Thyroid gland (tissue), 4 donors: ENCODE data around the gene SLC25A20. TPM values are rescaled to one million over a fixed set of nuclear protein-coding genes. Genes with fewer than 3 reads are reported as not detected.
"Not testable (repeated sequence)": the region's sequence is repeated elsewhere in the genome, so short reads cannot be mapped to it uniquely, and the experiment has no call there.

Experiments
- DNase-seq, 2 donors: peaks; one replicate each; pipeline ENCODE4 v3.0.0-alpha.2; 2019
- H3K27ac ChIP-seq, 3 donors: fragments of 200-600 bp; sonication (generic); 1 replicate in 2 of 3; 2 replicates in 1 of 3; pipeline ENCODE4 v1.5.1; 2016 to 2019; ENCODE audit warnings: mild to moderate bottlenecking in 1 of 3, moderate library complexity in 1 of 3
- H3K27me3 ChIP-seq: fragments of 200-600 bp; sonication (generic); one replicate; pipeline ENCODE4 v1.5.1; 2019
- H3K36me3 ChIP-seq, 2 donors: fragments of 200-600 bp; sonication (generic); one replicate each; pipeline ENCODE4 v1.5.1; 2016 to 2019
- H3K4me1 ChIP-seq, 2 donors: fragments of 200-600 bp; sonication (generic); one replicate each; pipeline ENCODE4 v1.5.1; 2017 to 2019
- H3K4me3 ChIP-seq, 3 donors: fragments of 200-600 bp; sonication (generic); replicated peaks in 1 of 3; 1 replicate in 2 of 3; 2 replicates in 1 of 3; pipeline ENCODE4 v1.5.1; 2016; ENCODE audit warnings: mild to moderate bottlenecking in 1 of 3
- H3K9me3 ChIP-seq: fragments of 200-600 bp; sonication (generic); one replicate; pipeline ENCODE4 v1.5.1; 2017
- CTCF ChIP-seq, 6 experiments: fragments of 200-600 bp in 3 of 6; fragments of 450-650 bp in 3 of 6; sonication (generic) in 3 of 6; IDR thresholded peaks; one replicate each; pipeline ENCODE4 v1.5.1; 2016 to 2019; ENCODE audit warnings: antibody characterized with exemption in 6 of 6, mild to moderate bottlenecking in 2 of 6, inconsistent platforms in 1 of 6, moderate library complexity in 1 of 6
- POLR2A ChIP-seq, 2 donors: fragments of 450-650 bp; IDR thresholded peaks; one replicate each; pipeline ENCODE4 v1.6.1; 2017; ENCODE audit warnings: antibody characterized with exemption in 2 of 2, mild to moderate bottlenecking in 2 of 2, moderate library complexity in 1 of 2
- WGBS, 2 donors: methylation state at CpG; one replicate each; pipeline ENCODE4 v1.1.5; 2017; 5-methylcytosine and 5-hydroxymethylcytosine counted together
- intact Hi-C: fragments of 100-400 bp; cut with DNase I; formaldehyde crosslinking; loops from one replicate; pipeline ENCODE4 v1.15.1; 2023
- total RNA-seq, 4 donors: library from RNA; depleted of rRNA; stranded (reverse); fragments of >200 nt; gene quantifications; one replicate each; pipeline ENCODE4 v1.2.3, GENCODE V29; 2016

Gene SLC25A20
- total RNA-seq, 4 donors from 2014 or later, result 17.6 to 48.0 (median 33.7) TPM

GRCh38 chr3:48919215-48920138, 20.8 kb upstream of the SLC25A20 start:
- H3K27me3 ChIP-seq, result no peaks in the 10 kb centered on the region
- H3K36me3 ChIP-seq, result peaks cover 0 to 8% of the 10 kb centered on the region in 2 donors
- H3K4me1 ChIP-seq, result peaks cover 13 to 14% of the 10 kb centered on the region in 2 donors
- peak overlapping the region; percentile 85 to 95 (median 94) for H3K27ac ChIP-seq
- DNase-seq, result peak in 1 of 2 donors; percentile 12
- H3K9me3 ChIP-seq, result no peaks in the 10 kb centered on the region
- 3 to 4% methylated on average over 26 to 31 of the region's 54 CpGs for WGBS, 2 donors
- TF ChIP-seq CTCF (IDR thresholded peaks at IDR 0.05), result no peak
- no peak for TF ChIP-seq POLR2A (IDR thresholded peaks at IDR 0.05)
- H3K4me3 ChIP-seq, result peak overlapping the region; percentile 56 to 99 (median 83)
- intact Hi-C loops, result no loop called here

- no peaks in the 10 kb centered on the region for H3K9me3 ChIP-seq
- peak within 1 kb of the TSS; percentile 56 to 99 (median 83) for H3K4me3 ChIP-seq
- peaks cover 13 to 14% of the 10 kb centered on the region in 2 donors for H3K4me1 ChIP-seq
- no peaks in the 10 kb centered on the region for H3K27me3 ChIP-seq
- peaks cover 0 to under 1% of the 10 kb centered on the region in 2 donors for H3K36me3 ChIP-seq
- intact Hi-C loops, result no loop called here
- peak in 1 of 2 donors; percentile 91 for TF ChIP-seq POLR2A (IDR thresholded peaks at IDR 0.05)
- peak in 4 of 6 experiments; percentile 6 to 30 (median 14) for TF ChIP-seq CTCF (IDR thresholded peaks at IDR 0.05)
- 0 to 1% methylated on average over 26 to 46 of the region's 97 CpGs for WGBS, 2 donors
- peak within 1 kb of the TSS; percentile 85 to 95 (median 94) for H3K27ac ChIP-seq
- DNase-seq, result peak; percentile 94 to 96
Measured at GRCh38 chr3:48918388-48919214, 19.9 kb upstream of the SLC25A20 start, which contains the start of gene ARIH2. Gene ARIH2, plus strand, starts transcription at chr3:48918842. Its CDS starts 8,717 bp downstream, at chr3:48927559.

- WGBS, 2 donors, result 76 to 88% methylated on average over 1 of the region's 1 CpG
- TF ChIP-seq CTCF (IDR thresholded peaks at IDR 0.05) (no peak), POLR2A (IDR thresholded peaks at IDR 0.05) (no peak)
- peaks cover 7 to 9% of the 10 kb centered on the region in 2 donors for H3K4me1 ChIP-seq
- intact Hi-C loops, result no loop called here
- H3K27me3 ChIP-seq, result no peaks in the 10 kb centered on the region
- DNase-seq, result no peak
- H3K36me3 ChIP-seq, result no peaks in the 10 kb centered on the region
- H3K27ac ChIP-seq, result no peak overlapping the region
- H3K9me3 ChIP-seq, result no peaks in the 10 kb centered on the region
- H3K4me3 ChIP-seq, result no peak overlapping the region
Measured at GRCh38 chr3:48915296-48915695, 16.6 kb upstream of the SLC25A20 start.

- peak in 1 of 2 donors; percentile 32 for DNase-seq
- not testable (repeated sequence) for H3K9me3 ChIP-seq
Measured at GRCh38 chr3:48907026-48907425, 8.3 kb upstream of the SLC25A20 start.

GRCh38 chr3:48899273-48899672, 591 bp upstream of the SLC25A20 start:
- H3K27me3 ChIP-seq, result no peaks in the 10 kb centered on the region
- WGBS, 2 donors, result 75 to 80% methylated on average over 4 of the region's 4 CpGs
- H3K9me3 ChIP-seq, result no peaks in the 10 kb centered on the region
- DNase-seq, result no peak
- H3K4me3 ChIP-seq, result no peak overlapping the region
- peaks cover 9 to 24% of the 10 kb centered on the region in 2 donors for H3K4me1 ChIP-seq
- H3K36me3 ChIP-seq, result no peaks in the 10 kb centered on the region
- intact Hi-C loops, result no loop called here
- H3K27ac ChIP-seq, result peak overlapping the region in 1 of 3 donors; percentile 73
- no peak for TF ChIP-seq POLR2A (IDR thresholded peaks at IDR 0.05)

More at GRCh38 chr3:48907026-48907425, 8.3 kb upstream of the SLC25A20 start:
- H3K36me3 ChIP-seq, intact Hi-C loops, H3K4me3 ChIP-seq, H3K4me1 ChIP-seq, H3K27ac ChIP-seq, H3K27me3 ChIP-seq: not testable (repeated sequence)
- 73 to 78% methylated on average over 13 of the region's 13 CpGs for WGBS, 2 donors
